Activated gamma-delta T cell (primary cell): ENCODE measurements around the gene GUCY1A1.
"Not testable (repeated sequence)": the region's sequence is repeated elsewhere in the genome, so short reads cannot be mapped to it uniquely, and the experiment has no call there.

Experiments
- DNase-seq: peaks from one replicate; lab custom pipeline; 2025; lab: John Stamatoyannopoulos, UW
- total RNA-seq, 2 donors: gene quantifications; one replicate each; lab custom pipeline; 2026; lab: John Stamatoyannopoulos, UW

The GUCY1A1 gene
- total RNA-seq: 1.6 to 9.1 reads per million in 2 donors

- no peak for DNase-seq
Observed at GRCh38 chr4:155666344-155667221, at the start of gene GUCY1A1. Gene GUCY1A1, plus strand, starts transcription at chr4:155666848. Its CDS starts 30,020 bp downstream, at chr4:155696868.

- no peak for DNase-seq
Observed at GRCh38 chr4:155617296-155617695, 49.4 kb upstream of the GUCY1A1 start.

- no peak for DNase-seq
Observed at GRCh38 chr4:155618183-155618838, 48.3 kb upstream of the GUCY1A1 start.

GRCh38 chr4:155620637-155621036 is 46.0 kb upstream of the GUCY1A1 start:
- DNase-seq: no peak

GRCh38 chr4:155624478-155624877 is 42.2 kb upstream of the GUCY1A1 start:
- no peak for DNase-seq

GRCh38 chr4:155626561-155626960 is 40.1 kb upstream of the GUCY1A1 start:
- no peak for DNase-seq

GRCh38 chr4:155629183-155629825 is 37.3 kb upstream of the GUCY1A1 start:
- DNase-seq: no peak

GRCh38 chr4:155629956-155630355 is 36.7 kb upstream of the GUCY1A1 start:
- DNase-seq: no peak

GRCh38 chr4:155632310-155632840 is 34.3 kb upstream of the GUCY1A1 start:
- DNase-seq: no peak

- no peak for DNase-seq
Observed at GRCh38 chr4:155638195-155638965, 28.3 kb upstream of the GUCY1A1 start.

GRCh38 chr4:155639704-155640523 is 26.7 kb upstream of the GUCY1A1 start:
- no peak for DNase-seq

- no peak for DNase-seq
Observed at GRCh38 chr4:155640751-155641150, 25.9 kb upstream of the GUCY1A1 start.

GRCh38 chr4:155643087-155643486 is 23.6 kb upstream of the GUCY1A1 start:
- DNase-seq: no peak

- no peak for DNase-seq
Observed at GRCh38 chr4:155646001-155646400, 20.6 kb upstream of the GUCY1A1 start.

GRCh38 chr4:155650785-155651184 is 15.9 kb upstream of the GUCY1A1 start:
- DNase-seq: not testable (repeated sequence)

- no peak for DNase-seq
Observed at GRCh38 chr4:155653052-155653451, 13.6 kb upstream of the GUCY1A1 start.

GRCh38 chr4:155656025-155656424 is 10.6 kb upstream of the GUCY1A1 start:
- DNase-seq: no peak

GRCh38 chr4:155657169-155657568 is 9.5 kb upstream of the GUCY1A1 start:
- DNase-seq: no peak

- no peak for DNase-seq
Observed at GRCh38 chr4:155657985-155658680, 8.5 kb upstream of the GUCY1A1 start.

GRCh38 chr4:155658681-155659064 is 8.0 kb upstream of the GUCY1A1 start:
- DNase-seq: no peak
